Forelimb muscle (tissue), 1 donor: ENCODE measurements around the gene DNAJC1. TPM values are rescaled to one million over a fixed set of nuclear protein-coding genes. Genes with fewer than 3 reads are reported as not detected.
"Not testable (repeated sequence)": the region's sequence is repeated elsewhere in the genome, so short reads cannot be mapped to it uniquely, and the experiment has no call there.

Experiments
- DNase-seq: peaks from one replicate; pipeline ENCODE4 v3.0.0-alpha.2; 2013; ENCODE audit warnings: low read depth
- polyA plus RNA-seq: library from polyadenylated mRNA; unstranded; fragments of 120-200 nt; gene quantifications from one replicate; pipeline ENCODE4 v1.2.1, GENCODE V29; 2013; ENCODE audit not compliant: insufficient read length

The DNAJC1 gene
- polyA plus RNA-seq, 1 donor = 10.8 TPM

GRCh38 chr10:21727452-21728168, 275.9 kb downstream of the DNAJC1 start:
- no peak for DNase-seq

GRCh38 chr10:21726601-21727225, 276.8 kb downstream of the DNAJC1 start:
- DNase-seq = no peak

GRCh38 chr10:21724687-21725367, 278.7 kb downstream of the DNAJC1 start:
- DNase-seq = peak; percentile 98

GRCh38 chr10:21724020-21724589, 279.4 kb downstream of the DNAJC1 start:
- no peak for DNase-seq

- DNase-seq = no peak
These were observed 281.3 kb downstream of the DNAJC1 start for GRCh38 chr10:21722209-21722608.

- DNase-seq = no peak
These were observed 282.4 kb downstream of the DNAJC1 start for GRCh38 chr10:21721000-21721665.

- no peak for DNase-seq
These were observed 283.4 kb downstream of the DNAJC1 start for GRCh38 chr10:21720090-21720489.

GRCh38 chr10:21719502-21719901, 284.0 kb downstream of the DNAJC1 start:
- DNase-seq = no peak

GRCh38 chr10:21717437-21718054, 286.0 kb downstream of the DNAJC1 start:
- not testable (repeated sequence) for DNase-seq

- DNase-seq = no peak
These were observed 287.9 kb downstream of the DNAJC1 start for GRCh38 chr10:21715531-21716195.

- no peak for DNase-seq
These were observed 290.6 kb downstream of the DNAJC1 start for GRCh38 chr10:21712975-21713374.

GRCh38 chr10:21707498-21707897, 296.0 kb downstream of the DNAJC1 start:
- no peak for DNase-seq

Other genes with a start within 250 kb of the DNAJC1 start
- gene EBLN1, start 214.3 kb upstream of the DNAJC1 start, polyA plus RNA-seq = not detected